Ishikawa (cell line): ENCODE results near the gene CASTOR2.

Experiments
- CEBPB ChIP-seq: IDR thresholded peaks from 2 replicates; pipeline ENCODE4 v1.6.1; 2012
- CREB1 ChIP-seq: IDR thresholded peaks from 2 replicates; pipeline ENCODE4 v1.6.1; 2012; ENCODE audit warnings: low read depth
- EGR1 ChIP-seq: IDR thresholded peaks from 2 replicates; pipeline ENCODE4 v1.6.1; 2012
- EP300 ChIP-seq: IDR thresholded peaks from 2 replicates; pipeline ENCODE4 v1.6.1; 2012; ENCODE audit warnings: borderline replicate concordance
- FOXM1 ChIP-seq: IDR thresholded peaks from 2 replicates; pipeline ENCODE4 v1.6.1; 2012; ENCODE audit warnings: low read depth, borderline replicate concordance
- MAX ChIP-seq: IDR thresholded peaks from 2 replicates; pipeline ENCODE4 v1.6.1; 2012
- RAD21 ChIP-seq: IDR thresholded peaks from 2 replicates; pipeline ENCODE4 v1.6.1; 2012; ENCODE audit warnings: low read depth
- REST ChIP-seq: IDR thresholded peaks from 2 replicates; pipeline ENCODE4 v1.6.1; 2012; ENCODE audit warnings: low read depth, mild to moderate bottlenecking
- TAF1 ChIP-seq: IDR thresholded peaks from 2 replicates; pipeline ENCODE4 v1.6.1; 2012; ENCODE audit warnings: low read depth, mild to moderate bottlenecking
- YY1 ChIP-seq: IDR thresholded peaks from 2 replicates; pipeline ENCODE4 v1.6.1; 2012; ENCODE audit warnings: low read depth

GRCh38 chr7:75055155-75055554 lies 90.7 kb downstream of the CASTOR2 start:
- TF ChIP-seq EP300 (no peak), CREB1 (no peak), MAX (no peak), CEBPB (no peak), FOXM1 (no peak), YY1 (no peak), TAF1 (no peak), EGR1 (no peak), RAD21 (no peak), REST (no peak)
